Measurements from ENCODE around the gene POGZ. TPM values are rescaled to one million over a fixed set of nuclear protein-coding genes. Genes with fewer than 3 reads are reported as not detected.
"Not testable (repeated sequence)": the region's sequence is repeated elsewhere in the genome, so short reads cannot be mapped to it uniquely, and the experiment has no call there.

The POGZ gene
- total RNA-seq, 1 donor from 2014 or later: 37.3 TPM

- DNase-seq (ENCODE audit: extremely low read depth, low read depth, low spot score): no peak
These were observed 39.5 kb downstream of the POGZ start for GRCh38 chr1:151419819-151420218.

- no peak for DNase-seq (ENCODE audit: extremely low read depth, low read depth, low spot score)
These were observed 41.2 kb downstream of the POGZ start for GRCh38 chr1:151418081-151418480.

GRCh38 chr1:151416231-151416630 lies 43.1 kb downstream of the POGZ start:
- no peak for DNase-seq (ENCODE audit: extremely low read depth, low read depth, low spot score)

- DNase-seq (ENCODE audit: extremely low read depth, low read depth, low spot score): no peak
These were observed 47.4 kb downstream of the POGZ start for GRCh38 chr1:151411884-151412283.

GRCh38 chr1:151408891-151409290 lies 50.4 kb downstream of the POGZ start:
- no peak for DNase-seq (ENCODE audit: extremely low read depth, low read depth, low spot score)

- no peak for DNase-seq (ENCODE audit: extremely low read depth, low read depth, low spot score)
These were observed 52.0 kb downstream of the POGZ start for GRCh38 chr1:151407304-151407703.

GRCh38 chr1:151406176-151406575 lies 53.1 kb downstream of the POGZ start:
- no peak for DNase-seq (ENCODE audit: extremely low read depth, low read depth, low spot score)

GRCh38 chr1:151405187-151405951 lies 53.9 kb downstream of the POGZ start:
- no peak for DNase-seq (ENCODE audit: extremely low read depth, low read depth, low spot score)

- DNase-seq (ENCODE audit: extremely low read depth, low read depth, low spot score): no peak
These were observed 55.7 kb downstream of the POGZ start for GRCh38 chr1:151403612-151404011.

- DNase-seq (ENCODE audit: extremely low read depth, low read depth, low spot score): no peak
These were observed 56.5 kb downstream of the POGZ start for GRCh38 chr1:151402764-151403163.

GRCh38 chr1:151401860-151402259 lies 57.4 kb downstream of the POGZ start:
- DNase-seq (ENCODE audit: extremely low read depth, low read depth, low spot score): no peak

- DNase-seq (ENCODE audit: extremely low read depth, low read depth, low spot score): no peak
These were observed 58.0 kb downstream of the POGZ start for GRCh38 chr1:151401125-151401788.

GRCh38 chr1:151399324-151400171 lies 59.7 kb downstream of the POGZ start, which contains the start of gene PSMB4:
TSS of gene PSMB4 (plus strand) at chr1:151399573. CDS start at chr1:151399588, 15 bp downstream.
- DNase-seq (ENCODE audit: extremely low read depth, low read depth, low spot score): peak; percentile 81

GRCh38 chr1:151396265-151396664 lies 63.0 kb downstream of the POGZ start:
- not testable (repeated sequence) for DNase-seq (ENCODE audit: extremely low read depth, low read depth, low spot score)

GRCh38 chr1:151393583-151393982 lies 65.7 kb downstream of the POGZ start:
- DNase-seq (ENCODE audit: extremely low read depth, low read depth, low spot score): no peak

- no peak for DNase-seq (ENCODE audit: extremely low read depth, low read depth, low spot score)
These were observed 68.2 kb downstream of the POGZ start for GRCh38 chr1:151391079-151391563.

GRCh38 chr1:151390221-151391078 lies 68.8 kb downstream of the POGZ start:
- DNase-seq (ENCODE audit: extremely low read depth, low read depth, low spot score): not testable (repeated sequence)

- DNase-seq (ENCODE audit: extremely low read depth, low read depth, low spot score): no peak
These were observed 73.3 kb downstream of the POGZ start for GRCh38 chr1:151386002-151386401.

GRCh38 chr1:151384584-151384983 lies 74.7 kb downstream of the POGZ start:
- DNase-seq (ENCODE audit: extremely low read depth, low read depth, low spot score): no peak

Data from glomerular endothelial cell (primary cell).